A375 (cell line): ENCODE measurements around the gene ID4. TPM values are rescaled to one million over a fixed set of nuclear protein-coding genes. Genes with fewer than 3 reads are reported as not detected.

Source experiments
- total RNA-seq: library from RNA; depleted of rRNA; stranded (reverse); fragments of >200 nt; shearing (Covaris generic); gene quantifications from 2 replicates; pipeline ENCODE4 v1.2.3, GENCODE V29; 2014; rRNA removed

Gene ID4, protein sequence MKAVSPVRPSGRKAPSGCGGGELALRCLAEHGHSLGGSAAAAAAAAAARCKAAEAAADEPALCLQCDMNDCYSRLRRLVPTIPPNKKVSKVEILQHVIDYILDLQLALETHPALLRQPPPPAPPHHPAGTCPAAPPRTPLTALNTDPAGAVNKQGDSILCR
- total RNA-seq = 3.7 and 5.6 TPM in 2 replicates

DNA sequence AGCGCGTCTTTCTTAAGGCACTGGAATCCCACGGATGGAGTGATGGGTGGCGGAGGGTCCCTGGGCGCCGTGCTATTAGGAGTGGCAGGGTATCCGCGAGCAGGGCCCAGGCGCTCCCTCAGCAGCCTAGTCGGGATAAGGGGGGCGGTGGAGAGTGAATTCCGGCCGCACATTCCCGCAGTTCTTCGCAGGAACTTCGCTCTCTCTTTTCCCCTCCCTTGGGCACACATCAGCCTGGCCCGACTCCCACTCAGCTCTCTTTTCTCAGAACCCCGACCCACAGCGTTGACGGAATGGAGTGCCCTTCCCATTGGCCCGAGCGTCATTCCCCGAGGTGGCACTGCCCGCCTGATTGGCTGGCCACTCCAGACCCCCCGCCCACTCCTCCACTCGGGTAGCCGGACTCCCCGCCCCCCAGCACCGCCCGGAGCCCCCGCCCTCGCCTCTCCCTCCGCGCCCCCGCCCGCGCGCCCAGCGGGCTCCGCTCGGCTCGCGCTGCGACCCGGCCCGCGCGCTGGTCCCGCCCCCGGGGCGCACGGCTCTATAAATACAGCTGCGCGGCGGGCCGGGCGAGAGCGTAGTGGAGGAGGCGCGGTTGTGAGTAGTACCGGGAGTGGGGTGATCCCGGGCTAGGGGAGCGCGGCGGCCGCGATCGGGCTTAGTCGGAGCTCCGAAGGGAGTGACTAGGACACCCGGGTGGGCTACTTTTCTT lies at the start of gene ID4:
Gene ID4 (plus strand): TSS at position 572 of the 712 bp plus-strand sequence. CDS start 385 bp downstream, outside the sequence.

